Esophagus squamous epithelium (tissue), 5 donors: ENCODE data around the gene CDK13. TPM values are rescaled to one million over a fixed set of nuclear protein-coding genes. Genes with fewer than 3 reads are reported as not detected.

ENCODE experiments used
- DNase-seq: peaks from one replicate; lab custom pipeline; 2025; lab: John Stamatoyannopoulos, UW
- H3K27ac ChIP-seq, 4 donors: fragments of 200-600 bp; sonication (generic); one replicate each; pipeline ENCODE4 v1.5.1; 2016 to 2019; ENCODE audit warnings: mild to moderate bottlenecking in 1 of 4
- H3K27me3 ChIP-seq, 4 donors: fragments of 200-600 bp; sonication (generic); 1 replicate in 3 of 4; 2 replicates in 1 of 4; pipeline versions ENCODE4 v1.5.1 to v1.6.0; 2017 to 2021; ENCODE audit warnings: antibody characterized with exemption in 1 of 4
- H3K36me3 ChIP-seq, 3 donors: fragments of 200-600 bp; sonication (generic); one replicate each; pipeline ENCODE4 v1.5.1; 2016 to 2019
- H3K4me1 ChIP-seq, 3 donors: fragments of 200-600 bp; sonication (generic); one replicate each; pipeline ENCODE4 v1.5.1; 2017 to 2019
- H3K4me3 ChIP-seq, 4 donors: fragments of 200-600 bp; sonication (generic); 1 replicate in 3 of 4; 2 replicates in 1 of 4; pipeline ENCODE4 v1.5.1; 2016 to 2019; ENCODE audit warnings: mild to moderate bottlenecking in 2 of 4, moderate library complexity in 1 of 4
- H3K9me3 ChIP-seq, 3 donors: fragments of 200-600 bp; sonication (generic); one replicate each; pipeline ENCODE4 v1.5.1; 2016 to 2019
- POLR2A ChIP-seq, 4 donors: fragments of 450-650 bp; IDR thresholded peaks; one replicate each; pipeline ENCODE4 v1.6.1; 2017; ENCODE audit warnings: antibody characterized with exemption in 4 of 4, mild to moderate bottlenecking in 4 of 4, moderate library complexity in 3 of 4
- WGBS, 2 donors: methylation state at CpG; one replicate each; pipeline ENCODE4 v1.1.5; 2018; 5-methylcytosine and 5-hydroxymethylcytosine counted together
- intact Hi-C: fragments of 100-400 bp; cut with DNase I; formaldehyde crosslinking; loops from one replicate; pipeline ENCODE4 v1.15.0; 2022
- total RNA-seq, 4 donors: library from RNA; depleted of rRNA; stranded (reverse); fragments of >200 nt; gene quantifications; one replicate each; pipeline ENCODE4 v1.1.0, GENCODE V29; 2016
- TF ChIP-seq, protein P1 (sequence below), 6 experiments: fragments of 450-650 bp in 4 of 6; fragments of 200-600 bp in 2 of 6; sonication (generic) in 2 of 6; IDR thresholded peaks; one replicate each; pipeline ENCODE4 v1.5.1; 2016 to 2019; ENCODE audit warnings: antibody characterized with exemption in 6 of 6, mild to moderate bottlenecking in 4 of 6, moderate library complexity in 4 of 6
- donor health status: DM: yes; HTN: yes; CAD: no.

Gene CDK13
- total RNA-seq, 4 donors from 2014 or later = 46.0 to 99.8 (median 66.0) TPM

DNA sequence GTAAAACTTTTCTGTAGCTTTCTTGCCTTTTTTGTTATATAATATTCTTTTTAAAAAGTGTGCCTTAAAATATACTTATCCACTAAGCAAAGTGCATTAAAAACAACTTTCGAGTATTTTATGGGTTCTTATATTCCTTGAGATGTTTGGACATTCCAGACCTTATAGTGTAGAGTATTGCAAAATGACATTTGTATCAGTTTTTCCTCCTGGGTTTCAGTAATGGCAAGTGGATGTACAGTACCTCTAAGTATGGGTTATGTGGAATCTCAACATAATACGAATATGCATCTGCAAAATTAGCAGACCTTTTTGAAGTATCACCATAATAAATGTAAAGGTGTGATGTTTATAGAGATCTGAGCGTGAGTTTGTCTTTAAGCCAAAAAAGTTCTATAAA, 2.7 kb downstream of the CDK13 start:
- intact Hi-C loops = loop anchor here (10.0 kb wide), 1 partner anchor 102 kb away; no protein-coding TSS in a partner anchor
- Histone ChIP-seq H3K4me3 (peak overlapping the region; percentile 71 to 95 (median 90)), H3K27me3 (no peaks in the 10 kb centered on the region), H3K27ac (peak overlapping the region in 2 of 4 donors; percentile 95 to 100), H3K36me3 (no peaks in the 10 kb centered on the region), H3K4me1 (peaks cover 5 to 65% (median 28%) of the 10 kb centered on the region in 3 donors), H3K9me3 (no peaks in the 10 kb centered on the region)
- WGBS, 2 donors = 7 to 9% methylated on average over 3 of the region's 3 CpGs
- no peak for DNase-seq
- no peak for TF ChIP-seq POLR2A (IDR thresholded peaks at IDR 0.05)
- TF ChIP-seq, protein P1, sequence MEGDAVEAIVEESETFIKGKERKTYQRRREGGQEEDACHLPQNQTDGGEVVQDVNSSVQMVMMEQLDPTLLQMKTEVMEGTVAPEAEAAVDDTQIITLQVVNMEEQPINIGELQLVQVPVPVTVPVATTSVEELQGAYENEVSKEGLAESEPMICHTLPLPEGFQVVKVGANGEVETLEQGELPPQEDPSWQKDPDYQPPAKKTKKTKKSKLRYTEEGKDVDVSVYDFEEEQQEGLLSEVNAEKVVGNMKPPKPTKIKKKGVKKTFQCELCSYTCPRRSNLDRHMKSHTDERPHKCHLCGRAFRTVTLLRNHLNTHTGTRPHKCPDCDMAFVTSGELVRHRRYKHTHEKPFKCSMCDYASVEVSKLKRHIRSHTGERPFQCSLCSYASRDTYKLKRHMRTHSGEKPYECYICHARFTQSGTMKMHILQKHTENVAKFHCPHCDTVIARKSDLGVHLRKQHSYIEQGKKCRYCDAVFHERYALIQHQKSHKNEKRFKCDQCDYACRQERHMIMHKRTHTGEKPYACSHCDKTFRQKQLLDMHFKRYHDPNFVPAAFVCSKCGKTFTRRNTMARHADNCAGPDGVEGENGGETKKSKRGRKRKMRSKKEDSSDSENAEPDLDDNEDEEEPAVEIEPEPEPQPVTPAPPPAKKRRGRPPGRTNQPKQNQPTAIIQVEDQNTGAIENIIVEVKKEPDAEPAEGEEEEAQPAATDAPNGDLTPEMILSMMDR (IDR thresholded peaks at IDR 0.05) = no peak

DNA sequence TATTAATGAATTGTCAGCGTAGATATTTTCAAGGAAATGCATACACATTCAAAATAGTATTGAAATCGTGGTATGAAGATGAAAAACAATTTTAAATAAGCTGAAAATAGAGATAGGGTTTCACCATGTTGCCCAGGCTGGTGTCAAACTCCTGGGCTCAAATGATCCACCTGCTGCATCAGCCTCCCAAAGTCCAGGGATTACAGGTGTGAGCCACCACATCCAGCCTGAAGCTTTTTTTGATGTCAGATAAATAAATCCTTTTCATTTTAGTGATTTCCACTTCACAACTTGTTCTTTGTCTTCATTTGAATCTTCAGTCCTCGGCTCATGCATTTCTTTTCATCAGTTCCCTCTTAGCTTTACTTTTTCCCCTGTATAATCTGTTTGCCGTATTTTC, 4.6 kb downstream of the CDK13 start:
- Histone ChIP-seq H3K9me3 (no peaks in the 10 kb centered on the region), H3K27me3 (no peaks in the 10 kb centered on the region), H3K4me3 (peak overlapping the region in 1 of 4 donors; percentile 14), H3K27ac (no peak overlapping the region), H3K36me3 (no peaks in the 10 kb centered on the region), H3K4me1 (peaks cover 0 to 68% (median 29%) of the 10 kb centered on the region in 3 donors)
- TF ChIP-seq POLR2A (IDR thresholded peaks at IDR 0.05) = no peak
- intact Hi-C loops = loop anchor here (10.0 kb wide), 1 partner anchor 100 kb away; no protein-coding TSS in a partner anchor
- no peak for DNase-seq
- WGBS, 2 donors = 74 to 84% methylated on average over 4 of the region's 4 CpGs

DNA sequence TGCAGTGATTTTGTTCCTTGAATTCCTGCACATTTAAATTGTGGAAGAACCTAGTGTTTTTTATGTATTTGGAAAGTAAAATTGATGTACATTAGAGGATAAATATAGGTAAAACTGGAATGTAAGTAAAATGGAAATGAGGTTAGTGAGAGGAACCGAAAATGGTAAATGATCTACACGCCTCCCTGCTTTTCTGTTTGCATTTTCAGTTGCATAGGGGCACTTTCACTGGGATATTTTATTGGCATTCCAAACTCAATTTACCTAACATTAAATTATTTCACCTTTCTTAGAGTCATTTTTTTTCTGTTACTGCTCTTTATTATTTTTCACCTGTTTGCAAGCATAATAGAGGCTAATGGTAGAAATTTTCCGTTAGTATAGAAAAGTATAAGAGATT, 8.0 kb downstream of the CDK13 start:
- intact Hi-C loops = loop anchor here (10.0 kb wide), 1 partner anchor 97 kb away; no protein-coding TSS in a partner anchor
- H3K4me1 ChIP-seq = peaks cover 0 to 64% (median 28%) of the 10 kb centered on the region in 3 donors

DNA sequence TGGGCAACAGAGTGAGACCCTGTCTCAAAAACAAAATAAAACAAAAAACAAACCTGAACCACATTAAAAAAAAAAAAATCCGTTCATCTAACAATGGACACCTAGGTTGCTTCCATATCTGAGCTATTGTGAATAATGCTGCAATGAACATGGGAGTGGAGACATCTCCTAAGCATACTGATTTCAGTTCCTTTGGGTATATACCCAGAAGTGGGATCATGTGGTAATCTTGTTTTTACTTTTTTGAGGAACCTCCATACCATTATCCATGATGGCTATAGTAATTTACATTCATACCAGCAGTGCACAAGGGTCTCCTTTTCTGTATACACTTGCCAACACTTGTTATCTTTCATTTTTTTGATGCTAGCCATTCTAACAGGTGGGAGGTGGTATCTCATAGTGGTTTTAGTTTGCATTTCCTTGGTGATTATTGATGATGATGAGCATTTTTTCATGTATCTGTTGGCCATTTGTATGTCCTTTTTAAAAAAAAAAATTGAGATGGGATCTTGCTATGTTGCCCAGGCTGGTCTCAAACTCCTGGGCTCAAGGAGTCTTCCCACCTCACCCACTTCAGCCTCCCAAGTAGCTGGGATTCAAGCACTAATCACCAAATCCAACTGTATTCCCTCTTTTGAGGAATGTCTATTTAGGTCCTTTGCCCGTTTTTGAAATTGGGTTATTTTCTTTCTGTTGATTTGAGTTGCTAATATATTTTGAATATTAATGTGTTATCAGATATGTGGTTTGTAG, 17.5 kb downstream of the CDK13 start:
- Histone ChIP-seq H3K4me1 (peaks cover 3 to 52% (median 8%) of the 10 kb centered on the region in 3 donors), H3K27me3 (no peaks in the 10 kb centered on the region), H3K4me3 (no peak overlapping the region), H3K27ac (no peak overlapping the region), H3K36me3 (no peaks in the 10 kb centered on the region), H3K9me3 (no peaks in the 10 kb centered on the region)
- 84 to 85% methylated on average over 2 of the region's 2 CpGs for WGBS, 2 donors
- intact Hi-C loops = no loop called here
- TF ChIP-seq, protein P1 (IDR thresholded peaks at IDR 0.05) = no peak
- no peak for TF ChIP-seq POLR2A (IDR thresholded peaks at IDR 0.05)
- no peak for DNase-seq

More for the DNA sequence above, 8.0 kb downstream of the CDK13 start:
- Histone ChIP-seq H3K36me3 (peaks cover 0 to 4% (median 0%) of the 10 kb centered on the region in 3 donors), H3K4me3 (no peak overlapping the region), H3K27me3 (no peaks in the 10 kb centered on the region), H3K27ac (no peak overlapping the region), H3K9me3 (no peaks in the 10 kb centered on the region)
- 70 to 73% methylated on average over 3 of the region's 3 CpGs for WGBS, 2 donors
- TF ChIP-seq, protein P1 (IDR thresholded peaks at IDR 0.05) = no peak
- no peak for TF ChIP-seq POLR2A (IDR thresholded peaks at IDR 0.05)
- DNase-seq = no peak

DNA sequence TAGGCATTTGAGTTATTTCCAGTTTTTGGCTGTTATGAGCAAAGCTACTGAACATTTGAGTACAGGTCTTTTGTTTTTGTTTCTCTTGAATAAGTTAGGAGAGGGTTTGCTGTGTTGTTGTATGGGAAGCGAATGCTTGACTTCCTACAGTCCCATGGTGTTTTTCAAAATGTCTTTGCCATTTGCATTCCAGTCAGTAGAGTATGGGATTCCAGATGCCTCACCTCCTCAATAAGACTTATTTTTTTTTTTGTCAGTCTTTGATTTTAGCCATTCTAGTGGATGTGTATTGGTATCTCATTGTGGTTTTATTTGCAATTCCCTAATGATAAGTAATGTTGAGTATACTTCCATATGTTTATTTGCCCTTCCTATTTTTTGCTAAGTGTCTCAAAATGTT, 19.4 kb downstream of the CDK13 start:
- peaks cover 3 to 69% (median 8%) of the 10 kb centered on the region in 3 donors for H3K4me1 ChIP-seq
- intact Hi-C loops = no loop called here
- TF ChIP-seq, protein P1 (IDR thresholded peaks at IDR 0.05) = no peak
- TF ChIP-seq POLR2A (IDR thresholded peaks at IDR 0.05) = no peak
- H3K36me3 ChIP-seq = no peaks in the 10 kb centered on the region
- no peak overlapping the region for H3K27ac ChIP-seq
- 60 to 87% methylated on average over 1 of the region's 1 CpG for WGBS, 2 donors
- no peak overlapping the region for H3K4me3 ChIP-seq
- DNase-seq = no peak
- H3K9me3 ChIP-seq = no peaks in the 10 kb centered on the region
- H3K27me3 ChIP-seq = no peaks in the 10 kb centered on the region
